Measurements from ENCODE around the gene NAT8L.

DNA sequence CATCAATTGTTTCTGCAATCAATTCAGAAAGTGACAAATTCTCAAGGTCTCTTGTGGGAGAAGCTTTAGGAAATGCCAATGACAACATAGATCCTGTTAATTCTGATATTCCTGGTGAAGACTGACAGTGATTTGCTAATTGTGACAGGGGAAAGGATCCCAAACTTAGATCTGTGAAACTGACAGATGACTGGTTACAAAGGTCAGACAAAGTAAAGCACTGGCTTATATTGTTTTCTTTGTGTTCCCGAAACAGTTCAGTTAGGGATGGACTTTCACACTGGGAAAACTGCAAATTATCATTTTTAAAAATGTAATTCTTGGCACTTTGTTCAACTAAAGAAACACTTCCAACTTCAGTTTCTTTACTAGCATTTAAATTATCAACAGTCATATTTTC lies 30.1 kb downstream of the NAT8L start:
- TF ChIP-seq, protein P1, sequence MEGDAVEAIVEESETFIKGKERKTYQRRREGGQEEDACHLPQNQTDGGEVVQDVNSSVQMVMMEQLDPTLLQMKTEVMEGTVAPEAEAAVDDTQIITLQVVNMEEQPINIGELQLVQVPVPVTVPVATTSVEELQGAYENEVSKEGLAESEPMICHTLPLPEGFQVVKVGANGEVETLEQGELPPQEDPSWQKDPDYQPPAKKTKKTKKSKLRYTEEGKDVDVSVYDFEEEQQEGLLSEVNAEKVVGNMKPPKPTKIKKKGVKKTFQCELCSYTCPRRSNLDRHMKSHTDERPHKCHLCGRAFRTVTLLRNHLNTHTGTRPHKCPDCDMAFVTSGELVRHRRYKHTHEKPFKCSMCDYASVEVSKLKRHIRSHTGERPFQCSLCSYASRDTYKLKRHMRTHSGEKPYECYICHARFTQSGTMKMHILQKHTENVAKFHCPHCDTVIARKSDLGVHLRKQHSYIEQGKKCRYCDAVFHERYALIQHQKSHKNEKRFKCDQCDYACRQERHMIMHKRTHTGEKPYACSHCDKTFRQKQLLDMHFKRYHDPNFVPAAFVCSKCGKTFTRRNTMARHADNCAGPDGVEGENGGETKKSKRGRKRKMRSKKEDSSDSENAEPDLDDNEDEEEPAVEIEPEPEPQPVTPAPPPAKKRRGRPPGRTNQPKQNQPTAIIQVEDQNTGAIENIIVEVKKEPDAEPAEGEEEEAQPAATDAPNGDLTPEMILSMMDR (IDR thresholded peaks at IDR 0.05): no peak
- no peak for TF ChIP-seq EP300 (IDR thresholded peaks at IDR 0.05)
- no peak for TF ChIP-seq POLR2A (IDR thresholded peaks at IDR 0.05)
- no peak for TF ChIP-seq POLR2AphosphoS5 (IDR thresholded peaks at IDR 0.05)
